GM18499 (cell line): Measurements from ENCODE around the gene MAN1A1.

ENCODE experiments used
- ATAC-seq: cut with Tn5 transposase; IDR thresholded peaks from one replicate; pipeline ENCODE4 v1.9.1; 2021; ENCODE audit warnings: moderate number of reproducible peaks; ENCODE audit not compliant: insufficient read depth, unreplicated experiment

The MAN1A1 gene

DNA sequence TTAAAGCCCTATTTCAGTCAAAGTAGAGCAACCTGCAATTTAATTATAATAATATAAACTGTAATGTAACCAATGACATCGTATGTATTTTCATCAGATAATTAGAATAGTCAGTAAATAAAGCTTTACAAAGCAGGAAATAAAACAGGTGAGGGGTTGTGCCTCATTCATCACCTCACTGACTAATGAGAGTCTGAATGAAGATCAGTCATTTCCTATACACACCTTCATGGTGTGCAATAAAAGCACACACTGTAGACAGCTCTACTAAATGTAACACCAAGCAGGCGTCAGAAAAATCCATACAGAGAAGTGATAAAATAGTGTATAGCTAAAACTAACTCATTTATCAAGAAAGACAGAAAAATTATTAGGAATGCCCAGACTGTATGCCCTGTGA, 105.9 kb downstream of the MAN1A1 start:
- no peak for ATAC-seq

DNA sequence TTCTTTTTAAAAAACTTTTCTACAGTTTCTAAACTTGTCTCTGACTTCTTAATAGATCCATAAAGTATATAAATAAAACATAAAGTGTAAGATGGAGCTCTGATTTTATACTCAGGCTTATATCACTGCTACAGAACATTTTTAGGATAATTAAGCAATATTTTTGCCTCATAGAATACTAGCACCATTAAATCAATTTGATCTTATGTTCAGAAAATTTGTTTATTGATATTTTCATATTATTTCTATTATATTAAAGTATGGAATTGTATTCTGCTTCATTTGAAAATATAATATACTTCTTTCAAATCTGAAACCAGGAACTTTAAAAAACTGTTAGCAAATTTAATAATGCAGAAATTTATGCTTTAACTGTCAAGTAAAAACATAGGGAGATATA, 106.5 kb downstream of the MAN1A1 start:
- ATAC-seq, result no peak

DNA sequence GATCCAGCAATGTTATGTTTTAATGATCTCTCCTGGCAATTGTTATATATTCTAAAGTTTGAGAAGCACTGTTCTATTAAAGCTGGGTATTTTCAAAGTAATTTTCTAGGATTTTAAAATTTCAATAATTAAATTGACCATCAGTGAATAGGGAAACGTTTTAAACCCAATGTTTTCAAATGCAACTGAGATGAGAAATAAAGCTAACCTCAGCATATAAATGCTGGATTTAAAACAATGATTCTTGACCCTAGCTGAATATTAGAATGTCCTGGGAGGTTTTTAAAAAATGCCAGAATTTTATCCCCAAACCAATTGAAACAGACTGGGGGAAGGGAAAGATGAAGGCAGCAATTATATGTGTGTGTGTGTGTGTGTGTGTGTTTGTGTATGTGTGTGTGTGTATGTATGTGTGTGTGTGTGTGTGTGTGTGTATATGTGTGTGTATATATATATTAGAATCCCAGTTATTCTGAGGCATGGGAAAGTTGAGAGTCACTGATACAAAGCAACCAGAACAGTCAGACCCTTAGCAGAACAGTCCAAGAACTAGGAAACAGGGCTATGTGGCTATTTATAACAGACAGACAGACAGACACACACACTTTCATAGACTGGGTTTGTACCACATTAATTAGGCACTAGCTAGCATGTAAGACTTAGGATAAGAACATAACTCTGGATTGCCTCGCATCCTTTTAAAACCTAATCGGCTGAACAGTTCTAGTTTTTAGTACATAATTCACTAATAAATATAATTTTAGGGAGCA, 107.8 kb downstream of the MAN1A1 start:
- no peak for ATAC-seq

DNA sequence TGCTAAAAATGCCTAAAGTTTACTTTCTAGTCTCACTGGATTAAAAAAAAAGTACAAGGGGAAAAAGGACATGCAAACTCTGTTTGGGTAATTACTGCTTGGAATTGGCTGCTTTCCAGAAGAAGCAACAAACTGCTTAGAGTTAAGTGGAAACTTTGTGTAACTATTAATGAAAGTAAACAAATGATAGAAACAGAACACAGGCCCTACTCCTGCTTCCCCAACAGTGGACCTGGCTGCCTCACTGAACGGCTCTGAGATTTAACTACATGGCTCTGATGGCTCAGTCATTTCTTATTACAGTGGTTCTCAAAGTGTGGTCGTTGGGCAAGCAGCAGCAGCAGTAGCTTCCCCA, 108.5 kb downstream of the MAN1A1 start:
- no peak for ATAC-seq

DNA sequence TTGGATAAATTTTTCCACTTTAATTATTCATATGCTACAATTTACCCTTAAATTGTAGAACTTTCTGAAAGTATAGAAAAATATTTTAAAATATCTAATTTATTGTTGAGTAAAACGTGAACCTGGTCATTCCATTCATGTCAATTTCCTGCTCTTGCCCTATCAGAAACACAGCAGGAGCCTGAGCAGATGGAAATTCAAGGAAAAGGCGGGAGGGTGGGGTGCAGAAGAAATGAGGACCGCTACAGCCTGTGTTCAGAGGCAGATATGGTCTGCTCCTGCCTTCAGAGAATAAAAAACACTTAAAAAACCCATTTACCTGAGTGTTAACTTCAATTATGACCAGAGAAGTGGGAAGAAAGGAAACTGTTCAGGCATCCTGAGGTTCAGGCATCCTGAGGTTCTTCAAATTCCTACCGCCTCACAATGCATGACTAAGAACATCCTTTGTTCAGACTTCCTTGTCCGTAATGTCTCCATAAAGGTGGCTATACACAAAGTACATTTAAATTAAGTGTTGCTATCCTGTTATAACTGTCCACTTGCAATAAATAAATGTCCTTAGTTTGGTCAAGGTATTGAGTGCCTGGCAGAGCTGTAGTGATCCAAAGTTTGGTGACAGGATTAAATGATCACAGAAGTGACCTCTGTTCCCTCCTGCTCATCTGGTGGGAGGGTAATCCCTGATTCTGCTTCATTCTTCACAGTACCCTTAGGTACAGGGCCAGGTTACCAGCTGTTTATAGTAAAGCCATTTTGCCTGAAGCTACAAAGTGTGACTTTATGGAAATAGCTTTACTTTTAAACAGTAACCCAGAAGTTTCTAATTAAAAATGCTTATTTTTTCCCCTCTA, 109.1 kb downstream of the MAN1A1 start:
- ATAC-seq, result no peak

DNA sequence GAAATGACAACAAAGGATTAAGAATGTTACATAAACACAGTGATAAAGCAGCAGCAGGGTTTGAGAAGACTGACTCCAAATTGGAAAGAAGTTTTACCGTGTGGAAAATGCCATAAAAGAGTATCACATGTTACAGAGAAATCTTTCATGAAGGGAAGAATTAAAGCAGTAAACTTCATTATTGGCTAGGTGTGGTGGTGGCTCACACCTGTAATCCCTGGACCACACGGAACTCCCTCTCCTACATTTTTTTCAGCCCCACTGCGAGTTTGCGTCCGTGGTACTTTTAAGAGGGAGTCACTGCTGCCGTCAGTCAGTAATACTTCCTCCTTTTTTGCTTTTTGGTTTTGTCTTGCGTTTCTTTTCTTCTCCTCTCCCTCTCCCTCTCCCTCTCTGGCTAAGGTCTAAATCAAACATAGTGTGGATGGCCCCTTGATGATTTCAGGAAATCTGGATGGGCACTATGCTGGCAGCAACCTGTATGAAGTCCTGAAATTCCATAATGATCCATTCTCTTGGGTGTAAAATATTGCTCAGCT, 112.3 kb downstream of the MAN1A1 start:
- no peak for ATAC-seq

DNA sequence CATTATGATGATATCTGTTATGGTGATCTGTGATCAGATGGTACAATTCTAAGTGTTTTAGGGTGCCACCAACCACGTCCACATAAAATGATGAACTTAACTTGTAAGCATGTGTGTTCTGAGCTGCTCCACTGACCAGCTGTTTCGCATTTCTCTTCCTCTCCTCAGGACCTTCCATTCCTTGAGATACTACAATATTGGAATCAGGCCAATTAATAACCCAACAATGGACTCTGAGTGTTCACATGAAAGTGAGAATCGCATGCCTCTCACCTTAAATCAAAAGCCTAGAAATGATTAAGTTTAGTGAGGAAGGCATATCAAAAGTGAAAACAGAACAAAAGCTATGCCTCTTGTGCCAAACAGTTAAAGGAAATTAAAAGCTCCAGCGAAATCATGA, 114.6 kb downstream of the MAN1A1 start:
- ATAC-seq, result no peak

DNA sequence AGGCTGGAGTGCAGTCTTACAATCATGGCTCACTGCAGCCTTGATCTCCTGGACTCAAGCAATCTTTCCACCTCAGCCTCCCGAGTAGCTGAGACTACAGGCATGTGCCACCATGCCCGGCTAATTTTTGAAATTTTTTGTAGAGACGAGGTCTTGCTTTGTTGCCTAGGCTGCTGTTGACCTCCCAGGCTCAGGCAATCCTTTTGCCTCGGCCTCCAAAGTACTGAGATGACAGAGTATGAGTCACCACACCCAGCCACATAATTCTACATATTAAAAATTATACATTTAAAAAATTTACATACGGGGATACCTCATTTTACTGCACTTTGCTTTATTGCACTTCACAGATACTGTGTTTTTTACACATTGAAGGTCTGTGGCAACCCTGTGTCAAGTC, 115.1 kb downstream of the MAN1A1 start:
- no peak for ATAC-seq

DNA sequence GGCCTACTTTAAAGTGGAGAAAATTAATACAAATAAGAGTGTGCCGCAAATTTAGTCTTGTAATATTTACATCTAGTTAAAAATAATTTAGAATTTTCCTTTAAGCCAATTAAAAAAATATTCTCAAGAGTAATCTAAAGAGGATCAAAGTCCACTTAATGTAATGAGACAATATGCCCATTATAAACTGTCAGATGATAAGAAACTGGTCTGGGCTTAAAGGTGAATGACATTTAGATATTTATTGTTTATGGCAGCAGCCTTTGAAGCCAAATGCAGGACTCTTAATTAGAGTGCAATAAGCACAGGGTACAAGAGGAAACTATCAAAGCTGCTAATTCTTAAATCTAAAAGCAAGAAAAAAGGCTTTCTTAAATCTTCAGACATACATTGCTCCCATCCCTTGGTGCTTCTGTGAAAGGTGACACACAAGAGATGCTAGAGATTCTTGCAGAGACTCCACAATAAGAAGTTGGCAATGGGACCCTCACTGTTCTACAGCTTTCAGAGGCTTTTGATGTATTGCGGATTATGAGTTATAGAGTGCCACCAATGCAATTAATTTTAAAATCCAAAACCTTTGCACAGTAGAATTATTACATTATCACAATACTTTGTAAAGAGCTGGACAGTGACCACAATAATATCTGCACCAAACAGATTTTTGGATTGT, 116.1 kb downstream of the MAN1A1 start:
- no peak for ATAC-seq

DNA sequence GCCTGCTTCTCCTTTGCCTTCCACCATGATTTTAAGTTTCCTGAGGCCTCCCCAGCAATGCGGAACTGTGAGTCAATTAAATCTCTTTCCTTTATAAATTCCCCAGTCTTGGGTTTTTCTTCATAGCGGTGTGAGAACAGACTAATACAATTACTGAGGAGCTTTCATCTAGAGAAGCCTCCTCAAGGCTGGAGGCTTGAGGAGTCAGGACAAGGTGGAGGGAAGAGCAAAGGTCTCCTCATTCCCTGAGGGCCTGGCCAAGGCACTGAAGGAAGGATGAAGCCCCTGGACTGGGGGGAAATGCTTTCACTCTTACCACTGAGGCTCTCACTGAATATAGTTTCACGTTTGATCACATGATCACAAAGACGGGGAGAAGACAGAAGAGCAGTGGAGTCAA, 118.2 kb downstream of the MAN1A1 start:
- no peak for ATAC-seq

DNA sequence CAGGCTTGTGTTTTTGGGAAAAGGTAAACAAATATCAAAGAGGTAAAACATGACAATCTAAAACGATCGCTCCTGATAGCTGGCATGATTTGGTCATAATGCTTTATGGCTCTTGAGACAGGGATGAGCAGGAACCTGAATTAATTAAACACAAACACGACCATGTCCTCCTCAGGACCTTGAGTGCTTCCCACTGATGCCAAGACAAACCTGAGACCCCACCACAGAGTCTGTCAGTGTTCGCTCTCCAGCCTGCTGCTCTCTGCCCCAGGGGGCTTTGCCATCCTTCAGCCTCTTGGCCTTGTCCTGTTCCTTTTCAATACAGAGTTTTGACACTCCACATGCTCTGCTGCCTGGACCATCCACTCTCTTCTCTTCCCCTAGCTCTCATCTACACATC, 119.4 kb downstream of the MAN1A1 start:
- no peak for ATAC-seq

DNA sequence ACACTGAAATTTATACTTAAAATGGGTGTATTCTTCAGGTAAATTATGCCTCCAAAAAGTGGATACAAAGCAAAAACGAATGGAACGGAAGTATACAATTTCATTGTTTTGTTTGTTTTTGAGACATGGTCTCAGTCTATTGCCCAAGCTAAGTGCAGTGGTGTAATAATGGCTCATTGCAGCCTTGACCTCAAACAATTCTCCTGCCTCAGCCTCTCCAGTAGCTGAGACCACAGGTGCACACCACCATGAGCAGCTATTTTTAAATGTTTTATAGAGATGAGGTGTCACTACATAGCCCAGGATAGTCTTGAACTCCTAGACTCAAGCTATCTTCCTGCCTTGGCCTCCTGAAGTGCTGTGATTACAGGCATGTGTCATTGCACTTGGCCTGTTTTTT, 122.2 kb downstream of the MAN1A1 start:
- ATAC-seq, result no peak

DNA sequence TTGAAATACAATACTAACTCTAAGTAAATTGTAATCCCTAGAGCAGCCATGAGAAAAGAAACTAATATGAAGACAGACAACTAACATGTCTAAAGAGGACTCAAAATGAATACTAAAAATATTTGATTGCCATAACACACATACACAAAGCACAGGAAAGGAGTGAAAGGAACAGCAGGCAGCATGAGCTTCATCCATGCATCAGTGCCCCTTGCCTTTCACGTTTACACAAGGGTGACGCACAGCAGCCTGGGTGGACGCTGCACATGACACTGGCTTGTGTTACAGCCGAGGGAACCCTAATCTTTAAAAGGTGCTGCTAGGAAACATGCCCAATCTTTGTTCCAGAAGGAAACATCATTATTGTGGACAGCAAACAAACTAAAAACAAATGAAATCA, 123.5 kb downstream of the MAN1A1 start:
- no peak for ATAC-seq

DNA sequence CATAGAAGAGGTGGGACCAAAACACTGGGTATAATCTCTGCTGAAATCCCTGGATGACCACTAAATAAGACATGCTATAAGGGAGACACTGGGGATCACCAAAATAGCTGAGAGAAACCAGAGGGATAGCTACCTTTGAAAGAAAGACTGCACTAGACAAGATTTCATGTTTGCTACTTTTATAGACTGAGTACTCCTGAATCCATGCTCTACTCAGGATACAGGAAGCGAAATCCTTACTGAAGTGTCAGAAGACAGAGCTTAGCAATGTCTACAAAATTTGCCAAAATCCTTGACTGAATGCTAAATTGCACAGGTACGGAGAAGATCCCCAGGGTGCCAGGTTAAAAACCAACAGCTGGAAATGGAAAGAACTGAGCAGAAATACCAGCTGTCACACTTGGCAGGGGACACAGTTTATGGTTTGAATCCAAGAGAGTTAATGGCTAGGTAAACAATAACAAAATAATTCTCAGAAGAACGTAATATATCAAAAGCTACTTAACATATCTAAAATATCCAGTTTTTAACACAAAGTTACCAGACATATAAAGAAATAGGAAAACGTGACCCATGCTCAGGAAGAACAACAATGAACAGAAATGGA, 125.4 kb downstream of the MAN1A1 start:
- no peak for ATAC-seq

DNA sequence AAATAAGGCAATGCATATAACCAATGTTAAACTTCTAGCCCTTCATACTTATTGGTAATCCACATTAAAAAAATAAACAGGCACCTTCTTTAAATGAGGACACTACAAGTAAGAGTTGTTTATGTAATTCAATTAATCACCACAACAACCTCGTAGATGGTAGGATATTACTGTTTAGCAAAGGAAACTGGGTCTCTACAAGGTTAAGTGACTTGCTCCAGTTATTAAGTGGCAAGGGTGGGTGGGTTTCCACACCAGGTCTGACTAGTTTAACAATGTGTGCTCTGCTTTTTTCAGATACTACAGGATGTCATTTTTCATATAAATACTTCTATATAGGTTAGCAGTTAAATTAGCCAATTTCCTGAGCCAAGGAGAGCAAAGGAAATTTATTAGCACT, 129.1 kb downstream of the MAN1A1 start:
- no peak for ATAC-seq

DNA sequence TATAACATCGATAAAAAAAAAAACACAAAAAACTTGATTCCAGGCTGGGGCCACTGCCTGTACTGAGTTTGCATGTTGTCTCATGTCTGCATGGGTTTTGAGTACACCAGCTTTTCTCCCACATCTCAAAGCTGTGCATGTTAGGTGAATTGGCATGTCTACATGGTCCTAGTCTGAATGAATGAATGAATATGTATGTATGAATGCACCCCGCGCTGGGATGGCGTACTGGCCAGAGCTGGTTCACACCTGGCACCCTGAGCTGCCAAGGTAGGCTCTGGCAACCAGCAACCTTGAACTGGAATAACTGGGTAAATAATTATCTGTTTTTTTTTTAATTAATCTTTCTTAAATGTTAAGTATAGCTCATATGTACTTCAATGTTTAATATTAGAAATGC, 131.0 kb downstream of the MAN1A1 start:
- ATAC-seq, result no peak

DNA sequence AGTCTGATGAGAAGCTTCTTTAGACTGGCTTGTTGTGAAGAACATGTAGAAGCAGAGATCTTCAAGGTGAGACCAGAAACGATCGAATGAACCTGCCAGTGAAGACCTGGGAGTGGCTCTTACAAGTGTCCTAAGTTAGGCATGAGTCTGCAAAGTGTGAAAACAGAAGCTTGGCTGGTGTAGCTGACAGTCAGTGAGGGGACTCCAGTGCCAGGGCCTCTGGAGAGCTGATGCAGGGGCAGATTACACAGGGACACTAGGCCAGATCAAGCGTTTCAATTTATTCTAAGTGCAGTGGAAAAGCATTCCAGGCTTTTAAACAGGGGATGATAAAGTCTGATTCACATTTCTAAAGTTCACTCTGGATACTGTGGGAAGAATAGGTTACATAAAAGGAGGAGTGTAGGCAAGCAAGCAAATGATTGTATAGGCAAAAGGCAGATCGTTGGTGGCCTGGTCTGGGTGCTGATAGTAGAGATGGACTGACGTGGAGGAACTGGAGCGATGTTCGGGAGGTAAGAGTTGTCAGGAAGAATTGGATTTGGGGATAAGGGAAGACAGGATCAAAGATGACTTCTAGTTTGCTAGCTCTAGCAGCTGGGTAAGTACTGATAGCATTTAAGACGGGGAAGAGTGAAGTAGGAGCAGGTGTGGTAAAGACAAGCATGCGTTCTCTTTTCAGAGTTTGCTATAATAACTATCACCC, 133.5 kb downstream of the MAN1A1 start:
- ATAC-seq, result no peak

DNA sequence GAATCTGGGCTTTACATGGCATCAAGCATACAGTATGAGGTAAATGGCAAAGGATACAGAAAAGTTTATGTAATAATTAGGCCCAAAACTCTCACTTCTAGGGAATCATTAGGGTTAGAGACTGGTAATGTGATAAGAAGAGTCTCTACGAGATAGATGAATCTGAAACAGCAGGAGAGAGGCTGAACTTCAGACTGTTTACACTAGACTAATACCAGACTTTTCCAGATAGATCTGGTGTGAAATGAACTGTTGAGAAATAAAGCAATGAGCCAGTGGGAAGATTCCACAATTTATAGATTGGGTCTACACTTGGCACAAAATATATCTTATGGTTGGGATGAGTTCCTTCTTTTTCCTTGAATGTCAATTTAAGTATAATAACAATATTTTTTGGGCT, 134.3 kb downstream of the MAN1A1 start:
- ATAC-seq, result no peak

DNA sequence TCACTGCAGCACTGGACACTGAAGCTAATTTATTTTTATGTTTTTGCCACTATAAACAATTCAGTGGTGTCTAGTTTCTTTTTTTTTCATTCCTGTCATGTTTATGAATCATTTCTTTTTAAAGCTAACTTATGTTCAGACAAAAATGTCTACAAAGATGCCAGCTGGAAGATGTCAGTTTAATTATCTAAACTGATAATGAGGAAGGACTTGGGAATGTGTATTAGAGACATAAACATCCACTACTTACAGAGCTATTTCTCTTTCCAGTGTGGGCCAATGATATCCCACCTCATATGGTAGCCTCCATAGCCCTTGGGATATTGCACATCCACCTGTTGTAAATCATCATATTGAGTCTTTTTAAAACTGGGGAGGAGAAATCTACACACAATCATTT, 139.0 kb downstream of the MAN1A1 start:
- no peak for ATAC-seq
